Hematopoietic multipotent progenitor cell (in vitro differentiated cells): Measurements from ENCODE around the gene SNX32. TPM values are rescaled to one million over a fixed set of nuclear protein-coding genes. Genes with fewer than 3 reads are reported as not detected.

ENCODE experiments used
- DNase-seq, 3 donors: peaks; one replicate each; pipeline ENCODE4 v3.0.0-alpha.2; 2011 to 2015; ENCODE audit warnings: low read depth in 2 of 3, low spot score in 2 of 3
- total RNA-seq: library from RNA; depleted of rRNA; stranded (reverse); fragments of >200 nt; gene quantifications from one replicate; pipeline ENCODE4 v1.2.3, GENCODE V29; 2012

SNX32 gene
- total RNA-seq, 1 donor: 4.3 TPM

- no peak for DNase-seq
These were observed 36.8 kb upstream of the SNX32 start for GRCh38 chr11:65796726-65797601.

DNA sequence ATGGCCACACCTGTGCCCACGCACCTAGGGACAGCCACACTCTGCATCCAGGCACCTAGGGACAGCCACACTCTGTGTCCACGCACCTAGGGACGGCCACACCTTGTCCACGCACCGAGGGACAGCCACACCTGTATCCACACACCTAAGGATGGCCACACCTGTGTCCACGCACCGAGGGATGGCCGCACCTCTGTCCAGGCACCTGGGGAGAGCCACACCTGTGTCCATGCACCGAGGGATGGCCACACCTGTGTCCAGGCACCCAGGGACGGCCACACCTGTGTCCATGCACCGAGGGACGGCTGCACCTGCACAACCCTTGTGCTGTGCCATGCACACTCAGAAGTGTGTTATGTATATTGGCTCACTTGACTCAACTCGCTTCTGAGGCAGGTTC is 36.1 kb upstream of the SNX32 start:
- no peak for DNase-seq

DNA sequence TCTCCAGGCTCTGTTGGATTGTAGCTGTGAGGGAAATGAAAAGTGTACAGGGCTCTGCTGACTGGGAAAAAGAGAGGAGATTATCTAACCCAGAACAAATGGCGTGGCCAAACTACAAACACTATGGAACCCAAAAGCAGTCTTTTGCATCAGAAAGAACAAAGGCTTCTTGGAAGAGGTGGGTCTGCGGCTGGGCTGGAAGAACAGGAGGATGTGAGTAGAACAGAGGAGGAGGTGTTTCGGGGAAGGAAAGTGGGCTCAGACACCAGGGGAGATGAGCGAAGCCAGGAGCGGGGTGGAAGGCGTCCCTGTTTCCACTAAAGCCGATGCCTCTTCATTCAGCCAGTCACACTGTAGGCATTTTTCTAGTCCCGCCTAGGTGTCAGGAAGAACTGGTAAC is 34.9 kb upstream of the SNX32 start:
- DNase-seq: no peak

GRCh38 chr11:65801153-65801987 is 32.4 kb upstream of the SNX32 start:
- DNase-seq: no peak

GRCh38 chr11:65802841-65803240 is 30.9 kb upstream of the SNX32 start:
- DNase-seq: no peak

- DNase-seq: no peak
These were observed 29.8 kb upstream of the SNX32 start for GRCh38 chr11:65803797-65804492.

GRCh38 chr11:65806979-65807378 is 26.8 kb upstream of the SNX32 start:
- DNase-seq: peak in 1 of 3 donors; percentile 24

GRCh38 chr11:65808744-65809341 is 24.9 kb upstream of the SNX32 start:
- DNase-seq: no peak

DNA sequence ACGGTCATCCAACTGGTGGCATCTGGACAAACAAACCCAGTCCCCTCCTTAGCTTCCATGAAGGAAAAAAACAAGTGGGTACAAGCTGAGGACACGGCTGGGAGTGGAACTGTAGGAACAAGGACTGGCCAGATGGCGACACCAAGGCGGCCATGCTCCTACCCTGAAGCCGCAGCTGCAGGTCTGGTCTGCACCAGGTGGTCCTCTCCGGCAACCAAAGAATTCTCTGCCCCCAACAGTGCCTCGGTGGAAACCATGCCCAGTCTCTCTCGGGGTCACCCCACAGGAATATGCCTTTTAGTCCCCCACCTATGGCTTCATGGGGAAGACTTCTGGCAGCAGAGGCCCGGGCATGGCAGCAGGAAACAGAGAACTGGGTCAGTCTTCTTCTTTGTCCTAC is 24.3 kb upstream of the SNX32 start:
- DNase-seq: no peak

DNA sequence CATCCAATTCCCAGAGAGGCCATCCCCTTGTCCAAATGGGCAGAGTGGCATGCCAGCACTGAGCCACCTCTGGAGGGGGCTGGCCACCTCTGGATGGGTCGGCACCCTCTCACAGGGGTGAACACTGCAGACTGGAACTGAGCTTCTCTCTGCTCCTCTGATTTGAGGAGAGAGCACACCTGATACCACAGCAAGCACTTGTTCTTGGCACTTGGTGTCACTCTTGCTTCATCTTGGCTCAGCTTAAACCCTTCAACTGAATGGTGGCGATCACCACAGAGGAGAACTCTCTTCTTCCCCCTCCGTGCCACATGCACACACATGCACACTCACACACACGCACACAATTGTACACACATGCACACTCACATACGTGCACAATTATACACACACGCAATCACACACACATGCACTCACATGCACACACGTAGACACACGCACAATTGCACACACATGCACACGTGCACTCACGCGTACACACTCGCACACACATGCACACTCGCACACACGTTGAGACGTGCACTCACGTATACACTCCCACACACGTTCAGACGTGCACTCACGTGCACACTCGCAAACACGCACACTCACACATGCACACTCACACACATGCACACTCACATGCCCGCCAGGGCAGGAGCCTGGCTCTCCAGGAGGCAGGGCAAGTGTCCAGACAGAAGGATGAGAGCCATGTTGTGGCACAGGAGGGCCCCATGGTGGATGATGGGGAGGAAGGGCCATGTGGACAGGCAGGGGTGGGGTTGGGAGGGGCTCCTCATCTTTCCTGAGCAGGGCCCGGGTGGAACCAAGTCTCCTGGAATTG is 23.5 kb upstream of the SNX32 start:
- peak in 1 of 3 donors; percentile 42 for DNase-seq

DNA sequence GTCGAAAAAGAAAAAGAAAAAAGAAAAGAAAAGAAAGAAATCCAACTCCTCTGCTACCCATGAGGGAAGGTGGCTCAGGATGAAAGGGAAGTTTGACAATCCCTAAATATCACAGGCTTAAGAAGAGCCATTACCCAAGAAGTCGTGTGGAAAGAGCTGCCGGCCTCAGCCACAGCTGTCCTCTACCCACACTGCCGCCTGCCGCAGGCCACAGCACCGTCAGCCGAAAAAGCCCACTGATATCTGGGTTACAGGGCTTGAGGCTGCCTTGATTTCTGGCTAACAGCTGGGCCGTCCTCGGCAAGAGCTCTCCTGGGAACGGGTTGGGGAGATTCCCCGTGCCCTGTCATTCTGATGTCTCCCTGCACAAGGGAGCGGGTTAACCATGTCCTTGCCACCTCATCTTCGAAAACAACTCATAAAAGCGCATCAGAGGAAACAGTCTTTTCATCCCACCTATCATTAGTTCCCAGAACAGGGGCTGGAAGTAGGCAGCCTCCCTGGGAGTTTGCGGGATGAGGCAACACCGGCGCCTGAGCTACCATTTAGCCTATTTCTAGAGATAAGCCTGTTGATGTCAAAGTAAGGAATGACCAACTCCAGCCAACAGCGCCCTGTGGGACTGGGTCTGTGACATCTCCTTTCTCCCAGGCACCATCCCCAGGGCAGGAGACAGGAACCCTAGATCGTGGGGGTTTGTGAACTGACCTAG is 21.8 kb upstream of the SNX32 start:
- DNase-seq: no peak

- no peak for DNase-seq
These were observed 19.4 kb upstream of the SNX32 start for GRCh38 chr11:65814131-65814985.

DNA sequence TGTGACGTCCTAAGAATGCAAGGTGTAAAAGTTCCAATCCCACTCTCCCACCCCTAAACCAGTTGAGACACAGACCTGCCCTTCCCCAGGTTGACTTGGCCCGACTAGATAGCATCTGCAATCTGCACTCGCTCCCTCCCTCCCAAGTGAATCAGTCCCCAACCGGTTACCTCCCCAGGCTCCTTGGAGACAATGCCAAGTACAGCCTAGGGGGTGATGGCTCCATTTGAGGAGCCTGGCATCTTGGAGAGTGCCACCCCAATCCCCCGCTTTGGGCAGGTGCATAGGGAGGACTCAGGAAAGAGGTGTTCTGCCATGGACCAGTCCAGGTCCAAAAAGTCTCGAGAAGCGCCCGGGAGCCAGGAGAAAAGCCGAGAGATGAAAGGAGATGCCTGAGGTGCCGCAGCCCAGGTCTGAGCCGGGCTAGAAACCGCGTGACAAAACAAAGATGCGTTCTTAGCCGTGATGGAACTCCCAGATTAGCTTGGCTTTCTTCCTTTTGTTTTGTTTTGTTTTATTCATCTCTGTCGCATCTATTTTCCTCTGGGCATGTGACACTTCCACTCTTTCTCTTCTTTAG is 18.7 kb upstream of the SNX32 start:
- DNase-seq: no peak

DNA sequence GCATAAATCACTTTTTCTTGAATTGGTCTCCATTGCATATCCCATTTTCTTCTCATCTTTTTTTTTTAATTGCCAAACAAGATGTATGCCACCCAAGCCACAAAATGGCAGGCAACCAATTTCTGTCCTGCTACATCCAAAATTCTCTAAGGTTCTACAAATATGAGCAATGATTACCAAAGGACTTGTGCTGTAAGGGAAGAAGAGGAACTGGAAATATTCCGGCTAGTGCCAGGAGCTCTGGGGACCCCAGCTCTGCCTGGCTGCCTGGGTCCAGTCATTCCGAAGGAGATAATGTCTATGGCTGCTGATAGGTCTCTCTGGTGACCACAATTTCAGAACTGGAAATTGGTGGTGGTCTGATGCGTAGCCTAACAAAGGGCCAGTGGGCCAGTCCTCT is 17.1 kb upstream of the SNX32 start:
- DNase-seq: no peak

DNA sequence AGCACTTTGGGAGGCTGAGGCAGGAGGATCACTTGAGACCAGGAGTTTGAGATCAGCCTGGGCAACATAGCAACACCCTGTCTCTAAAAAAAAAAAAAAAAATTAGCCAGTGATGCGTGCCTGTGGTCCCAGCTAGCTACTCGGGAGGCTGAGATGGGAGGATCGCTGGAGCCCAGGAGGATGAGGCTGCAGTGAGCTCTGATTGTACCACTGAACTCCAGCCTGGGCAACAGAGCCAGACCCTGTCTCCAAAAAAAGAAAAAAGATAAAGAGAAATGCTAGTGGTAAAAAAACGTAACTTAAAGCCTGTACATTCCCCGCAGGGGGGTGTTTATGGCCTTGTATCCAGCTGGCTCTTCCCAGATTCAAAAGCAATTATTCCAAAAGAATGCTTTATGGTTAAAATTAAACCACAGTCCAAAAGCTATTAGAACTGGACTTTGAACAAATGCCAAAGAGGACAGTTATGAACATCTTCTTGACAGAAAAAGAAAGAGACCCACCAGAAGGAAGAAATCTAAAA is 16.4 kb upstream of the SNX32 start:
- DNase-seq: no peak

DNA sequence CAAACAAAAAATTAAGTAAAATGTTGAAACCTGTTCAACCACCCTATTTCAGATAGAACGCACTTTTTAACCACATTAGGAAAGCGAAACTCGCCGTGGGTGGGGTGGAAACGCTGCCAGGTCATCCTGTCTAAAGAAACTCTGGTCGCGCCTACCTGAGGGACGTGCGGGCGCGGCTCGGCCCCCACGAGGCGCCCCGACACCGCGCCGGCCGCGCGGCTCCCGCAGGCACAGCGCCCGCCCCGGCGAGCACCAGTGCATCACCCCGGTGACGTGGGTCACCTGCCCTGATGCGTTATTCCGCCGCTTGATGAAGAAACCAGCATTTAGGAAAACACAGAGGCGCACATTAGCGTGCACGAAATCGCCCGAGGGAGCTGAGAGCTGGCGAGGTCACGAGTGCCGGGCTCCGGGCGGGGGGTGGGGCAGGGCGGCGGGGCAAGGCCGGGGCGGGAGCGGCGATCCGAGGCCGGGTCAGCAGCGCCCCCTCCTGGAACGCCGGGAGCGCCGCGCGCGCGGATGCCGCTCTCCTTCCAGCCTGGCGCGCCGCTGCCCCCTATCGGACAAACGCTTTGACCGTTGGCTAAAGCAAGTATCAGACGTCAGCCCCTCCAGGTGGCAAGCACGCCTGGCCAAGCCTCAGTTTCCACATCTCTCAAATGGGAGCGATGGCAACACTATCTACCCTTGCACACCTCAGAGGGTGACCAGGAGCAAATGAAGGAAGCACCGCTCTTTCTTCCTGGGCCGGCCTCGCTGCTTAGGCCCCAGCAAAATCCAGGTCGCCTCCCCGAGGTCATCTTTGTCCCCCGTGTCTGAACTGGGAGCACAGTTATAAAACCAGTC is 15.7 kb upstream of the SNX32 start:
- DNase-seq: peak; percentile 90 to 93 (median 91)

- no peak for DNase-seq
These were observed 12.7 kb upstream of the SNX32 start for GRCh38 chr11:65821107-65821506.
